Right cardiac atrium (tissue), 5 donors: ENCODE measurements around the gene IRF6. TPM values are rescaled to one million over a fixed set of nuclear protein-coding genes. Genes with fewer than 3 reads are reported as not detected.

Experiments
- ATAC-seq, 2 donors: fragments of 200-7000 bp; cut with Tn5 transposase; one replicate each; pipeline versions ENCODE4 v1.8.0 to v1.9.1; 2020; ENCODE audit warnings: moderate library complexity in 2 of 2, mild to moderate bottlenecking in 1 of 2
- DNase-seq, 3 donors: peaks; one replicate each; pipeline ENCODE4 v3.0.0-alpha.2; 2020
- H3K27ac ChIP-seq: one replicate; pipeline ENCODE4 v1.5.1; 2013; ENCODE audit warnings: mild to moderate bottlenecking, low read length, control low read depth, moderate library complexity
- H3K27me3 ChIP-seq: one replicate; pipeline ENCODE4 v1.6.1; 2013; ENCODE audit not compliant: control insufficient read depth, insufficient read depth
- H3K4me1 ChIP-seq: one replicate; pipeline ENCODE4 v1.6.1; 2013; ENCODE audit warnings: low read length; ENCODE audit not compliant: control insufficient read depth, insufficient read depth
- H3K4me3 ChIP-seq: one replicate; pipeline ENCODE4 v1.5.1; 2013; ENCODE audit warnings: low read length, control low read depth
- H3K9me3 ChIP-seq: one replicate; pipeline ENCODE4 v1.6.1; 2013; ENCODE audit warnings: low read length; ENCODE audit not compliant: control insufficient read depth
- WGBS: extraction: QIAGEN DNeasy Blood & Tissue Kit; methylation state at CpG from one replicate; pipeline ENCODE4 v1.1.7; 2013; 5-methylcytosine and 5-hydroxymethylcytosine counted together
- intact Hi-C, 4 donors: fragments of 100-400 bp; cut with DNase I; formaldehyde crosslinking; loops; one replicate each; pipeline versions ENCODE4 v1.11.0 to v1.14.0; 2022 to 2023
- polyA plus RNA-seq: library from polyadenylated mRNA; stranded (reverse); fragments of 200-250 nt; gene quantifications from one replicate; pipeline ENCODE4 v1.2.3, GENCODE V29; 2013
- total RNA-seq, 4 donors: library from RNA; stranded (reverse); fragmentation: NEBNext Ultra II Directional; extraction: Animal tissue kit (Norgen Biotek cat#: 25700); gene quantifications; one replicate each; pipeline ENCODE4 v1.2.1, GENCODE V29; 2021
- donor health status: healthy with polysubstance abuse.
- donor health status: DM: no; HTN: yes; CAD: no.
- donor health status: DM: no; HTN: no; CAD: no.
- donor health status: DM: no; HTN: yes; CAD: no; lungs with severe emphysema.
- donor health status: DM: yes; HTN: yes; CAD: no.

The IRF6 gene
- total and polyA plus RNA-seq, 5 donors: 22.6 to 45.4 (median 30.1) TPM

DNA sequence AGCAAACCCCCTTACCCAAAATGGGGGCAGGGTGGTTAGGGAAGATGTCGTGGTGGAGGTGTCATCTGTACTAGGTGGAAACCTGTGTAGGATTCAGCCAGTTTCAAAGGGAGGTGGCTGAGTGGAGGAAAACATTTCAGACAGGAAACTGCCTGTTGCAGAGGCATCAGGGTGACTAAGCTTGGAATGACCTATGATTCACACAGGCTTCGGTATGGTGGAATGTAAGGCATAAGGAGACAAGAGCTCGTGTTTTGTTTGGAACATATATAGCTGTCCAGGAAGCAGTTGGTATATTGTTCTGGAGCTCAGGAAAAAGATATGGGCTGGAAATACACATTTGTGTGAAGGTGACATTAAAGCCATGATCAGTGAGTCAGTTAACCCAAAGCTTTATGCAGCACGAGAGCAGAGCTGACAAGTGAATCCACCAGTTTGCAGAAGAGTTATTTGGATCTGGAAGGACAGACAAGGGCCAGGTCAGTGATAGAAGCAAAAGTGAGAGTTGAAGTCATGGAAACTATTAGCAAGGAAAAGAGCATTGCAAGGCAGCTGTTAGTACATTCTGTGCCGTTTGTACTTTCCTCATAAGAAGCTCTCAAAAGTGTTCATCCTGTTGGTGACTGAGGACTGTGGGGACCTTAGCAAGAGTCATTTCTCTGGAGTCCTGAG, 34.1 kb upstream of the IRF6 start:
- H3K27ac ChIP-seq: no peak overlapping the region
- H3K9me3 ChIP-seq: no peaks in the 10 kb centered on the region
- peak; percentile 60 to 92 for ATAC-seq
- no peak overlapping the region for H3K4me3 ChIP-seq
- intact Hi-C loops: no loop called here
- H3K4me1 ChIP-seq: no peaks in the 10 kb centered on the region
- 65% methylated on average over 5 of the region's 5 CpGs for WGBS
- no peaks in the 10 kb centered on the region for H3K27me3 ChIP-seq
- no peak for DNase-seq

DNA sequence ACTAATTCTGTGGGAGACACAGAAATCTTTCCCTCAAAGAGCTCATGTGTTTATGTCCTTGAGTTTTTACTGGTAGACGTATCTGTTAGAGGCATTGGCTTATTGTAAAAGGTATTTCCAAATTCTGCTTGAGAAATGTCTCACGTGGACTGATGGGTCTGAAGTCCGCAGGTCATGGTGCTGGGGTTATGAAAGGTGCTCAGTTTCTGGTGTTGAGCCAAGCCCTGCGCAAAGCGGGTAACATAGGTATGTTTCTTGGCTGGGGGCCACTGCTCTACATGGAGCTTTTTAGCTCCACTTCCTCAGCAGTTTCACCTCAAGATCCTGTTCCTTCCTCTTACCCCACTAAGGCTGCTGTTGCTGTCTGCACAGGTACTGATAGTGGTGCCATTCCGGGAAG, 32.6 kb upstream of the IRF6 start:
- WGBS: 92% methylated on average over 6 of the region's 6 CpGs
- DNase-seq (no peak), ATAC-seq (no peak)
- H3K27me3 ChIP-seq: no peaks in the 10 kb centered on the region
- no peak overlapping the region for H3K4me3 ChIP-seq
- H3K9me3 ChIP-seq: no peaks in the 10 kb centered on the region
- intact Hi-C loops: no loop called here
- H3K4me1 ChIP-seq: no peaks in the 10 kb centered on the region
- H3K27ac ChIP-seq: no peak overlapping the region

DNA sequence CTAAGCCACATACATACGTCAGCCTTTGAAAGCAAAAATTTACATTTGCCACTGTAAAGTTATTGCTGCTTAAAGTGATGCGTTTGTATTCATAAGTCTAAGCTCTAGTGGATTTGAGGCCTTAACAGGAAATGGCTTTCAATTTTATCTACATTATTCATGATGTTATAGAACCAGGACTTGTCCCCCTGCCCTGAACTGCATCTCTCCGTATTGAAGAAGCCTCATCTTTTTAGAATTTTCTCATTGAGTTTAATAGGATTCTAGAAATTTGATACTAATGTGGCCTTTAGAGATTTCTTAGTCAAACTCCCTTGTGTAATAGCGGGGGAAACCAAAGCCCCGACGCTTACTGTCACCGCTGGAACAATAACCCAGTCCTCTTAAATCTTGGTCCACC, 31.7 kb upstream of the IRF6 start:
- no peaks in the 10 kb centered on the region for H3K27me3 ChIP-seq
- ATAC-seq (no peak), DNase-seq (no peak)
- intact Hi-C loops: no loop called here
- H3K4me3 ChIP-seq: no peak overlapping the region
- no peaks in the 10 kb centered on the region for H3K4me1 ChIP-seq
- 92% methylated on average over 7 of the region's 7 CpGs for WGBS
- no peak overlapping the region for H3K27ac ChIP-seq
- H3K9me3 ChIP-seq: no peaks in the 10 kb centered on the region

DNA sequence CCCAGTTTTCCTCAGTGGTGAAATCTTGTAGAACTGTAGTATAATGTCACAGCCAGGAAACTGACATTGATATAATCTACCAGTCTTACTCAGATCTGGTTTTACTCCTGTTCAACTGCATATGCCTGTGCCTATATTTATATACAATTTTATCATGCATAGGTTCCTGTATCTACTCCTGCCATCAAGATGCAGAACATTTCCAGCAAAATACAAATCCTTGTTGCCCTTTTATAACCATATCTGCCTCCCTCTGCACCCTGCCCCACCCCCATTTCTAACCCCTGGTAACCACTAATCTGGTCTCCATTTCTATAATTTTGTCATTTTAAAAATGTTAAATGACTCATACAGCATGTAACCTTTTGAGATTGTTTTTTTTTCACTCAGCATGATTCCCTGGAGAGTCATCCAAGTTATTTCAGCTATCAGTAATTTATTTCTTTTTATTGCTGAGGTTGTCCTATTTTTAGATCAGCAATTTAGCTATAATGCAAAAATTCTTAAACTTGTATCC, 29.9 kb upstream of the IRF6 start:
- H3K9me3 ChIP-seq: no peaks in the 10 kb centered on the region
- H3K4me1 ChIP-seq: no peaks in the 10 kb centered on the region
- intact Hi-C loops: no loop called here
- ATAC-seq: no peak
- no peak overlapping the region for H3K4me3 ChIP-seq
- H3K27me3 ChIP-seq: no peaks in the 10 kb centered on the region
- no peak for DNase-seq
- H3K27ac ChIP-seq: no peak overlapping the region

DNA sequence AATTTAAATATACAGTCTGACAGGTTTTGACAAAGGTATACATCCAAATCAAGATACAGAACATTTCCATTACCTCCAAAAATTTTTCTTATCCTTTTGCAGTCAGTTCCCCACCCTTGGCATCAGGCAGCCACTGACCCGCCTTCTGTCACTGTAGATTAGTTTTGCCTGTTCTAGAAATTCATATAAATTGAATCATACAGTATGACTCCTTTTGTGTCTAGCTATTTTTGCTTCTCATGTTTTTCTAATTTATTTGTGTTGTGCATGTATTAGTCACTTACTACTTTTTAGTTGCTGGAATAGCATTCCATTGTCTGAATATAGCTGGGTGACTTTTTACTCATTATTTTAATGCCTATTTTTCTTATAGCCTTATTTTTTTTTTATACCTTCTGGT, 25.7 kb upstream of the IRF6 start:
- Histone ChIP-seq H3K4me3 (no peak overlapping the region), H3K9me3 (no peaks in the 10 kb centered on the region), H3K27me3 (no peaks in the 10 kb centered on the region), H3K27ac (no peak overlapping the region), H3K4me1 (peaks cover 2% of the 10 kb centered on the region)
- no peak for ATAC-seq
- no peak for DNase-seq
- 96% methylated on average over 1 of the region's 1 CpG for WGBS
- intact Hi-C loops: no loop called here

DNA sequence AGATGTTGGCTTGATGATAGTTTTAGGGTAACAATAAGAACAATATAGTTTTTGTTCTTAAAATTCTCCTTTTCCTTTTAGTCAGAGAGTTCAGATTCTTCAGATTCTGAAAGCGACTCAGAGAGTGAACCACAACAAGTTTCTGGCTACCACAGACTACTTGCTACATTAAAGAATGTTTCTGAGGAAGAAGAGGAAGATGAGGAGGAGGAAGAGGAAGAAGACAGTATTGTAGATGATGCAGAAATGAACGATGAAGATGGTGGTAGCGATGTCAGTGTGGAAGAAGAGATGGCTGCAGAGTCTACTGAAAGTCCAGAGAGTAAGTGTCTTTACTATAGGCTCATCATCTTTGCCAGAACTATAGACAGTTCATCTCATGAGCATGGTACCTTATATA, 24.8 kb upstream of the IRF6 start:
- DNase-seq (no peak), ATAC-seq (no peak)
- Histone ChIP-seq H3K27ac (no peak overlapping the region), H3K27me3 (no peaks in the 10 kb centered on the region), H3K4me3 (no peak overlapping the region), H3K9me3 (no peaks in the 10 kb centered on the region), H3K4me1 (peaks cover 2% of the 10 kb centered on the region)
- intact Hi-C loops: no loop called here
- WGBS: 86% methylated on average over 3 of the region's 3 CpGs

DNA sequence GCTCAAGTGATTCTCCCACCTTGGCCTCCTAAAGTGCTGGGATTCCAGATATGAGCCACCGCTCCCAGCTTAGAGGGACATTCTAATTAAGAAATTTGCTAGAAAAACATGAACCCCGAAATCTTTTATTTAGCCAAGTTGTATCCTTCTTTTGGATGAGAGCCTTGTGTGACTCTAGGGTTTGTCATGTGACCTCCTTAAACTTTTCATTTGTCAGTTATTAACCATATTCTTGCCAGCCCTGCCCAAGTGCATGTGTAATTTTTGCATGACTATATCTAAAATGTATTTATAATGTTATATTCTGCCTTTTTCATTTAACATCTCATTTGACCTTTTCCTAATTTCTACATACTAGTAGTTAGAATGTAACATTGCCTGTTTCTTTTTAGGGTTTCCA, 23.8 kb upstream of the IRF6 start:
- 76% methylated on average over 2 of the region's 2 CpGs for WGBS
- Histone ChIP-seq H3K27ac (no peak overlapping the region), H3K9me3 (no peaks in the 10 kb centered on the region), H3K4me1 (peaks cover 2% of the 10 kb centered on the region), H3K27me3 (no peaks in the 10 kb centered on the region), H3K4me3 (no peak overlapping the region)
- intact Hi-C loops: loop anchor here in 1 of 4 donors (10.0 kb wide), 1 partner anchor 245 kb away; the partner anchor contains the start of gene CAMK1G
- DNase-seq (no peak), ATAC-seq (no peak)

DNA sequence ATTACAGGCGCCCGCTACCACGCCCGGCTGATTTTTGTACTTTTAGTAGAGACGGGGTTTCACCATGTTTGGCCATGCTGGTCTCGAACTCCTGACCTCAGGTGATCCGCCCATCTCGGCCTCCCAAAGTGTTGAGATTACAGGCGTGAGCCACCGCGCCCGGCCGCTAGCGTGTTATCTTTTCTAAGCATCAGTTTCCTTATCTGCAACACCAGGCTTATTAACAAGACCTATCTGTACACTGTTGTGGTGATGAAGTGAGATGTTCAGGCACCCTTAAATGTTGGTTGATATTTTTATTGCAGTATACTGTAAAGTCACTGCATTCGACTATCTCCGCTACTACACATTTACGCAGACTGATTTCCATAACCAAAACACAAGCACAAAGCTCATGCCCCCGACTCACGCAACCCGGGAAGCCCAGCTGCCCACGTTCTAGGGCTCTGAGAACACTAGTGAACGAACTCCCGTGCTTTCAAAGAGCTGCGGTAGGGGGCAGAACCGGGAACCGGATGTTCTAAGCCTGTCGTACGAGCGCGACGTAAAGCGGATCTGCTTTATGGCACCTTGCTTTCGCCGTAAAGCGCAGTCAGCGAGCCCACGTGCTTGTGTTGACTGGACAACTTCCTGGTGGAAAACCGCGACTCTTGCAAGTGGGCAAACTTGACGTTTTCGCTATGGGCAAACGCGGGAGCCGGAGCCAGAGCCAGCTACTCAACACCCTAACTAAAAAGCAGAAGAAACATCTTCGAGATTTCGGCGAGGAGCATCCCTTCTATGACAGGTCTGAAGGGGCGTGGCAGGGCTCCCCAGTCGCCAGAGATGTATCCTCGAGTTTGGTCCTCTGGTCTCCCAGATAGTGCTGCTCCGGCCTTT, 21.7 kb upstream of the IRF6 start, which contains the start of gene UTP25:
TSS of gene UTP25 (plus strand) at position 589 of the 879 bp plus-strand sequence. CDS start at position 681, 92 bp downstream.
- Histone ChIP-seq H3K9me3 (no peaks in the 10 kb centered on the region), H3K4me1 (peaks cover 2% of the 10 kb centered on the region), H3K27ac (peak within 1 kb of the TSS; percentile 21), H3K4me3 (peak within 1 kb of the TSS; percentile 97), H3K27me3 (no peaks in the 10 kb centered on the region)
- 20% methylated on average over 51 of the region's 51 CpGs for WGBS
- intact Hi-C loops: loop anchor here in 1 of 4 donors (10.0 kb wide), 1 partner anchor 243 kb away; the partner anchor contains the start of gene CAMK1G
- ATAC-seq (peak; percentile 95), DNase-seq (peak; percentile 93 to 97 (median 97))

DNA sequence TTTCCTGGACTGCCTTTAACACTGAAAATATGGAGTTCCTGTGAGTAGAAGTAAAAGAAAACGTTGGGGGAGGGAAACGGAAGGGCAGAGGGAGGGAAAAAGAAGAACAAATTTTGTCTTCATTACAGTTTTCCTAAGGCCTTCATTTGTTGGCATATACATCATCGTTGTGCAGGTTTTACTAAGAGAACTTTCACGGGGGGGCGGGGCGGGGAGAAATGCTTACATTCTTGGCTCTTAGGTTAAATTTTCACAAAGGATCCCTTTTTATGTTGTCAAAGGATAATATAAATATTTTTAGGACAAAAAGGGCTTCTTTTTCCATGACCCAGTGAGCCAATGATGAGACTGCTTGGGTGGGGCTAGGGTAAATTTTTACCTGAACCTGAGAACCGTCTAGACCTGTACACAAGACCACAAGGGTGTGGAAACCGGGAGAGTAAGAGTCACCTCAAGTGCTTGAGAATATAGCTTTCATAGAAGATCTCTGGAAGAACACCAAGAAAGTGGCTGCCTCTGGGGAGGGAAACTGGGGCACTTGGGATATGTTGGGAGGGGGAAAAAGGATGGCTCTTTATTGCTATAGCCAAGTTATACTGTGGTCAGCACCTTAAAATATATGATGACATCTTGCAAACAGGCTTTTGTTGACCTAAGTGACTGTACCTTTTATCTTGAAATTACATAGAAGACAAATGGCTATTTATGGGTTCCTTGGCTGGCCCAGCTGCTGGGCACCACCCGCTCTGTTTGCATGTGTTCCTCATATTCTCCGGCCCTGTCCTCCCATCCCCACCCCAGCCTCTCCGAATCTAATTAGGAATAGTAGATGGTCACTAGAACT, 19.9 kb upstream of the IRF6 start:
- Histone ChIP-seq H3K4me3 (no peak overlapping the region), H3K27me3 (no peaks in the 10 kb centered on the region), H3K4me1 (peaks cover 2% of the 10 kb centered on the region), H3K27ac (no peak overlapping the region), H3K9me3 (no peaks in the 10 kb centered on the region)
- no peak for ATAC-seq
- 78% methylated on average over 11 of the region's 11 CpGs for WGBS
- intact Hi-C loops: loop anchor here in 1 of 4 donors (10.0 kb wide), 1 partner anchor 241 kb away; the partner anchor contains the start of gene CAMK1G
- DNase-seq: no peak

DNA sequence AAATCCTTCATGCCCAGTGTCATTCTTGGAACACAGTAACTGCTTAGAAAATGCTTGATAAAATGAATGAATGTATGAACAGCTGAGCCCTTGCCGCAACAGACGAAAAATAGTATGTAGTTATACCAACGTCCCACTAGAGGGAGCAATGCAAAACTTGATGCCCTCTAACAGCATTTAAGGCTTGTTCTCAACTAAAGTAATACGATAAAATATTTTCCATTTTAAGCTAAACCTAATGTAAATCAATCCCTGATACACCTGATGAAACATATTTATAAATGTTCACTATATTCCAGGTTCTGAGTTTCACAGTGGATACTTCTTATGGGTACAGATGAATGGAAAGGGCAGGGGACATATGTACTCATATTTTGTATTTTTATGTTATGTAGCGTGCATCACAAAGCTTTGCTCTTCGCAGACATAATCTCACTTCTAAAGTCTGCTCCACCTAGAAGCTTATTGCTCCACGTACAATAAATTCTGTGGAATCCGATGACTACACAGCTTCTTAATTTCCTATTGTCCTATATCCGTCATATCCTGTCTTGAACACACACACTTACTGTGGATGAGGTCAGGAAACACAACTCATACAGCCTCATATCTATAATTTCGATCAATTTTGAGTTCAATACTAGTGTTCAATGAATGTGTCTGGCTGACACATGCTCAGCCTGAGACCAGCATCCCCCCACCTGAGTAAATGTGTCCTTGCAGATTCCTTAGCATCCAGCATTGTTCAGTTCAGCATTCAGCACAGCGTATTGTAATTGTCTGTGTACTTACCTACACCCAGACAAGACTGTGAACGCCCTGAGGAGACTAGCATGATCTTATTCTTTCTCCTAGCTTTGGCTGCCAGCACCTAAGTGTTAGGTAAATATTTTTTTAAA, 17.4 kb upstream of the IRF6 start:
- no peak overlapping the region for H3K4me3 ChIP-seq
- 36% methylated on average over 12 of the region's 12 CpGs for WGBS
- no peak for DNase-seq
- no peak overlapping the region for H3K27ac ChIP-seq
- no peaks in the 10 kb centered on the region for H3K4me1 ChIP-seq
- ATAC-seq: peak in 1 of 2 donors; percentile 7
- no peaks in the 10 kb centered on the region for H3K9me3 ChIP-seq
- intact Hi-C loops: loop anchor here in 1 of 4 donors (10.0 kb wide), 1 partner anchor 239 kb away; the partner anchor contains the start of gene CAMK1G
- no peaks in the 10 kb centered on the region for H3K27me3 ChIP-seq
